ENCODE measurements around the gene CLMP. TPM values are rescaled to one million over a fixed set of nuclear protein-coding genes. Genes with fewer than 3 reads are reported as not detected.
"Not testable (repeated sequence)": the region's sequence is repeated elsewhere in the genome, so short reads cannot be mapped to it uniquely, and the experiment has no call there.

Gene CLMP
- polyA plus RNA-seq, 6 donors from 2014 or later = 0.20 to 0.38 (median 0.31) TPM; not detected in 3

GRCh38 chr11:123122341-123122740 is 72.7 kb downstream of the CLMP start:
- ATAC-seq (ENCODE audit: low read depth in 2 of 2) (no peak), DNase-seq (no peak)
- no peak overlapping the region for H3K4me3 Mint-ChIP-seq
- peaks cover 9 to 29% (median 21%) of the 10 kb centered on the region in 3 donors for H3K27me3 Mint-ChIP-seq
- H3K4me1 Mint-ChIP-seq = peaks cover 0 to 4% (median 0%) of the 10 kb centered on the region in 3 donors
- H3K27ac Mint-ChIP-seq = no peak overlapping the region
- H3K9me3 Mint-ChIP-seq = no peaks in the 10 kb centered on the region
- no peaks in the 10 kb centered on the region for H3K36me3 Mint-ChIP-seq

- Mint-ChIP-seq H3K27ac (no peak overlapping the region), H3K27me3 (peaks cover 5 to 10% (median 8%) of the 10 kb centered on the region in 3 donors), H3K9me3 (peaks cover 0 to 16% (median 6%) of the 10 kb centered on the region in 7 donors), H3K4me3 (no peak overlapping the region), H3K4me1 (no peaks in the 10 kb centered on the region), H3K36me3 (no peaks in the 10 kb centered on the region)
- DNase-seq (no peak), ATAC-seq (ENCODE audit: low read depth in 2 of 2) (no peak)
Measured at GRCh38 chr11:123116486-123116885, 78.6 kb downstream of the CLMP start.

- Mint-ChIP-seq H3K27ac (no peak overlapping the region), H3K27me3 (peaks cover 8 to 32% (median 11%) of the 10 kb centered on the region in 3 donors), H3K9me3 (peaks cover 0 to 13% (median 6%) of the 10 kb centered on the region in 7 donors), H3K36me3 (no peaks in the 10 kb centered on the region), H3K4me3 (no peak overlapping the region), H3K4me1 (no peaks in the 10 kb centered on the region)
- peak in 1 of 2 donors; percentile 23 for ATAC-seq (ENCODE audit: low read depth in 2 of 2)
- DNase-seq = no peak
Measured at GRCh38 chr11:123111465-123111864, 83.6 kb downstream of the CLMP start.

GRCh38 chr11:123110397-123110796 is 84.7 kb downstream of the CLMP start:
- no peak for DNase-seq
- peaks cover 0 to 3% (median 0%) of the 10 kb centered on the region in 7 donors for H3K9me3 Mint-ChIP-seq
- H3K27me3 Mint-ChIP-seq = peaks cover 7 to 32% (median 8%) of the 10 kb centered on the region in 3 donors
- no peaks in the 10 kb centered on the region for H3K36me3 Mint-ChIP-seq
- H3K4me3 Mint-ChIP-seq = no peak overlapping the region
- no peak for ATAC-seq (ENCODE audit: low read depth in 2 of 2)
- H3K27ac Mint-ChIP-seq = no peak overlapping the region
- peaks cover 0 to 2% (median 0%) of the 10 kb centered on the region in 3 donors for H3K4me1 Mint-ChIP-seq

- ATAC-seq (ENCODE audit: low read depth in 2 of 2) = no peak
- Mint-ChIP-seq H3K4me1 (peaks cover 2 to 9% (median 4%) of the 10 kb centered on the region in 3 donors), H3K9me3 (no peaks in the 10 kb centered on the region), H3K4me3 (no peak overlapping the region), H3K36me3 (no peaks in the 10 kb centered on the region), H3K27me3 (peaks cover 8 to 22% (median 16%) of the 10 kb centered on the region in 3 donors), H3K27ac (no peak overlapping the region)
- no peak for DNase-seq
Measured at GRCh38 chr11:123107945-123108495, 87.0 kb downstream of the CLMP start.

GRCh38 chr11:123104697-123105096 is 90.4 kb downstream of the CLMP start:
- Mint-ChIP-seq H3K27me3 (peaks cover 10 to 26% (median 15%) of the 10 kb centered on the region in 3 donors), H3K36me3 (no peaks in the 10 kb centered on the region), H3K27ac (no peak overlapping the region), H3K4me1 (peaks cover 2 to 11% (median 4%) of the 10 kb centered on the region in 3 donors), H3K9me3 (no peaks in the 10 kb centered on the region), H3K4me3 (no peak overlapping the region)
- no peak for DNase-seq
- ATAC-seq (ENCODE audit: low read depth in 2 of 2) = no peak

GRCh38 chr11:123103326-123103980 is 91.6 kb downstream of the CLMP start:
- H3K9me3 Mint-ChIP-seq = no peaks in the 10 kb centered on the region
- no peak overlapping the region for H3K27ac Mint-ChIP-seq
- peak; percentile 6 for DNase-seq
- peaks cover 9 to 25% (median 13%) of the 10 kb centered on the region in 3 donors for H3K27me3 Mint-ChIP-seq
- ATAC-seq (ENCODE audit: low read depth in 2 of 2) = peak; percentile 23 to 37
- peaks cover 2 to 11% (median 4%) of the 10 kb centered on the region in 3 donors for H3K4me1 Mint-ChIP-seq
- no peak overlapping the region for H3K4me3 Mint-ChIP-seq
- no peaks in the 10 kb centered on the region for H3K36me3 Mint-ChIP-seq

- no peak for DNase-seq
- no peaks in the 10 kb centered on the region for H3K36me3 Mint-ChIP-seq
- no peak overlapping the region for H3K27ac Mint-ChIP-seq
- H3K27me3 Mint-ChIP-seq = peaks cover 8 to 14% (median 9%) of the 10 kb centered on the region in 3 donors
- H3K4me3 Mint-ChIP-seq = no peak overlapping the region
- no peaks in the 10 kb centered on the region for H3K9me3 Mint-ChIP-seq
- H3K4me1 Mint-ChIP-seq = peaks cover 2 to 11% (median 4%) of the 10 kb centered on the region in 3 donors
- ATAC-seq (ENCODE audit: low read depth in 2 of 2) = no peak
Measured at GRCh38 chr11:123100379-123101085, 94.5 kb downstream of the CLMP start.

DNA sequence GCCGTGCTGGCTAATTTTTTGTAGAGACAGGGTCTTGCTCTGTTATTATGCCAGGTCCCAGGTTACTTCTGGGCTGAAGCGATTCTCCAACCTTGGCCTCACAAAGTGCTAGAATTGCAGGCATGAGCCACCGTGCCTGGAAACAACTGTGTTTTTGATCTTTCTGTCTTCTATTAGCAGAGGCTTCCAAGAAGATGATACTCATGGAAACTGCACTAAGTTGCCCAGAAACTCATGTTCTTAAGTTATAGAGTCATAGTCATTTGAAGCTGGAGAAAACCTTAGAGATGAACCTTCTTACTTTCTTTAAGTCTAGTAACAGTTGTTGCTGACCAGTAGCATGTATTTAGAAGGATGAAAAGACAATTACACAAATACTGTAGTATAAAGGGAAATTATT is 96.1 kb downstream of the CLMP start:
- DNase-seq (no peak), ATAC-seq (ENCODE audit: low read depth in 2 of 2) (no peak)
- Mint-ChIP-seq H3K27me3 (peaks cover 5 to 14% (median 8%) of the 10 kb centered on the region in 3 donors), H3K36me3 (no peaks in the 10 kb centered on the region), H3K9me3 (no peaks in the 10 kb centered on the region), H3K4me1 (peaks cover 2 to 5% (median 4%) of the 10 kb centered on the region in 3 donors), H3K27ac (peak overlapping the region in 1 of 6 donors; percentile 55), H3K4me3 (no peak overlapping the region)

- ATAC-seq (ENCODE audit: low read depth in 2 of 2) (no peak), DNase-seq (no peak)
- no peaks in the 10 kb centered on the region for H3K36me3 Mint-ChIP-seq
- no peaks in the 10 kb centered on the region for H3K27me3 Mint-ChIP-seq
- H3K4me1 Mint-ChIP-seq = no peaks in the 10 kb centered on the region
- H3K9me3 Mint-ChIP-seq = no peaks in the 10 kb centered on the region
- H3K4me3 Mint-ChIP-seq = no peak overlapping the region
- H3K27ac Mint-ChIP-seq = no peak overlapping the region
Measured at GRCh38 chr11:123093739-123094138, 101.3 kb downstream of the CLMP start.

DNA sequence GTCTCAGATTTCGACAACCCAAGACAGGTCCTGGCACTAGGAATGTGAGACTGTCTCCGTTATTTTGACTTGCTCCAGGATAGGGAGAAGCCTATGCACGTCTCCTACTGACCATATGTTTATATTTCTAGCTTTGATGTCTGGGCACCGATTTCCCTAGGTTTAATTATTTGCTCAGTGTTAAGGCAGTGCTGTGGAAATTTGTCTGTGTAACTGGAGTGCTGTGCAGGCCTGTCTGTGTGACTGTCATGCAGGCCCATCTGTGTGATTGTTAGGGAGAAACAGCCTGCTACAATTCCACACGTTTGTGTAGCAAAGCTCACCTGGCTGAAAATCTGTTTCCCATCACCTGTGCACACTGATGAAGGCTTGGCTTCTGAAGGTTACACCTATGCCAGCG is 103.5 kb downstream of the CLMP start:
- DNase-seq = no peak
- Mint-ChIP-seq H3K27me3 (no peaks in the 10 kb centered on the region), H3K4me3 (no peak overlapping the region), H3K36me3 (no peaks in the 10 kb centered on the region), H3K27ac (peak overlapping the region in 2 of 6 donors; percentile 22 to 60), H3K4me1 (no peaks in the 10 kb centered on the region), H3K9me3 (no peaks in the 10 kb centered on the region)
- ATAC-seq (ENCODE audit: low read depth in 2 of 2) = no peak

DNA sequence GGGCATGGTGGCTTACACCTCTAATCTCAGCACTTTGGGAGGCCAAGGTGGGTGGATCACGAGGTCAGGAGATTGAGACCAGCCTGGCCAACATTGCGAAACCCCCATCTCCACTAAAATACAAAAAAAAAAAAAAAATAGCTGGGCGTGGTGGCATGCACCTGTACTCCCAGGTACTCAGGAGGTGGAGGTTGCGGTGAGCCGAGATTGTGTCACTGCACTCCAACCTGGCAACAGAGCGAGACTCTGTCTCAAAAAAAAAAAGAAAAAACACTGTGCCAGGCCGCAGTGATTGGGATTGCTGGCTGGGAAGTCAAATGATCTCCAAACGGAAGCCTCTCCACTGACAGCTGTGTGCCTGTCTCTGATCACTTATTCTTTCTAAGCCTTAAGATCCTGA is 104.9 kb downstream of the CLMP start:
- H3K4me3 Mint-ChIP-seq; H3K9me3 Mint-ChIP-seq; ATAC-seq (ENCODE audit: low read depth in 2 of 2); H3K27me3 Mint-ChIP-seq; H3K36me3 Mint-ChIP-seq; DNase-seq; H3K4me1 Mint-ChIP-seq; H3K27ac Mint-ChIP-seq: not testable (repeated sequence)

DNA sequence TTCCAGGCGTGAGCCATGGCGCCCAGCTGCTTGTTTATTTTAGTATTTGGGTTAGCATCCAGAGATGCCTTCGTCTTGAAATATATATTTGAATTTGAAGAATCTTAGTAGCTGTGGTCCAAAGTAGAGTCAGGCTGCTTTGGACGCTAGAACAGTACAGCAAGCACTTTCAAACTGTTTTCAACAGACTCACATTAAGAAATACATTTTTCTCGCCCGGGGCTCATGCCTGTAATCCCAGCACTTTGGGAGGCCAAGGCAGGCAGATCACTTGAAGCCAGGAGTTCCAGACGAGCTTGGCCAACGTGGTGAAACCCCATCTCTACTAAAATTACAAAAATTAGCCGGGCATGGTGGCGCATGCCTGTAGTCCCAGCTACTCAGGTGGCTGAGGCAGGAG is 106.2 kb downstream of the CLMP start:
- H3K36me3 Mint-ChIP-seq; H3K4me3 Mint-ChIP-seq; H3K4me1 Mint-ChIP-seq; ATAC-seq (ENCODE audit: low read depth in 2 of 2); DNase-seq; H3K27me3 Mint-ChIP-seq; H3K27ac Mint-ChIP-seq; H3K9me3 Mint-ChIP-seq: not testable (repeated sequence)

- not testable (repeated sequence) for ATAC-seq (ENCODE audit: low read depth in 2 of 2); H3K36me3 Mint-ChIP-seq; DNase-seq; H3K9me3 Mint-ChIP-seq; H3K4me1 Mint-ChIP-seq; H3K4me3 Mint-ChIP-seq; H3K27me3 Mint-ChIP-seq
- peak overlapping the region in 1 of 6 donors; percentile 47 for H3K27ac Mint-ChIP-seq
Measured at GRCh38 chr11:123087657-123088056, 107.4 kb downstream of the CLMP start.
